HUES48 (cell line): ENCODE measurements around the gene CXCL11.

Experiments
- H3K27ac ChIP-seq: one replicate; pipeline ENCODE4 v1.7.0; 2013; ENCODE audit warnings: low read depth, low read length, inconsistent platforms
- H3K27me3 ChIP-seq: 2 replicates; pipeline ENCODE4 v1.6.1; 2013; ENCODE audit warnings: mild to moderate bottlenecking, low read length; ENCODE audit not compliant: control insufficient read depth, insufficient read depth
- H3K36me3 ChIP-seq: 2 replicates; pipeline ENCODE4 v1.6.1; 2013; ENCODE audit warnings: low read length; ENCODE audit not compliant: control insufficient read depth, insufficient read depth
- H3K4me1 ChIP-seq: 2 replicates; pipeline ENCODE4 v1.6.1; 2013; ENCODE audit warnings: mild to moderate bottlenecking, low read length; ENCODE audit not compliant: control insufficient read depth, insufficient read depth
- H3K4me3 ChIP-seq: 2 replicates; pipeline ENCODE4 v1.5.1; 2013; ENCODE audit warnings: mild to moderate bottlenecking, low read depth, low read length
- H3K9ac ChIP-seq: 2 replicates; pipeline ENCODE4 v1.6.1; 2013; ENCODE audit warnings: mild to moderate bottlenecking, low read depth, low read length, moderate library complexity
- H3K9me3 ChIP-seq: 2 replicates; pipeline ENCODE4 v1.6.1; 2013; ENCODE audit warnings: low read length; ENCODE audit not compliant: control insufficient read depth, insufficient read depth

Gene CXCL11

GRCh38 chr4:76035799-76036380, at the start of gene CXCL11:
Gene CXCL11 (minus strand): TSS chr4:76036070. CDS start chr4:76035987, 83 bp downstream.
- no peaks in the 10 kb centered on the region for H3K27me3 ChIP-seq
- H3K27ac ChIP-seq, result no peak within 1 kb of the TSS
- H3K9me3 ChIP-seq, result no peaks in the 10 kb centered on the region
- no peaks in the 10 kb centered on the region for H3K4me1 ChIP-seq
- no peaks in the 10 kb centered on the region for H3K36me3 ChIP-seq
- H3K4me3 ChIP-seq, result no peak within 1 kb of the TSS
- H3K9ac ChIP-seq, result no peak within 1 kb of the TSS

DNA sequence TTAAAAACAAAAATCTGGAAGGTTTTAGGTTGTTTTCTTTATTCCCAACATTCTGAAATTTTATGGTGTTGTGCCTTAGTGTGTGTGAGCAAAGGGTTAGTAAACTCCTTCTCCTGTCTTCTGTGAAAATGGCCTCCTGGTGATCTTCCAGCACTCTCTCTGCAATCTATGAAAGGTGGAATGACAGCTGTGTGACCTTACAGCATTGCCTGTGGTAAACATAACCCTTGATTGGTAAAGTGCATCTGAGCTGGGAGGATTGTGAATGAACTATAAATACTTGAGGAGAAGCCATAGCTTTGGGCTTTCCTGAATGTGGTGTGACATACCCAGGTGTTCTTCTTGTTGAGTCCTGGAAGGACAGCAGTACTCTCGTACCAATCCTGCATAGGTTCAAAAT, 48.7 kb upstream of the CXCL11 start:
- Histone ChIP-seq H3K4me3 (no peak overlapping the region), H3K9me3 (no peaks in the 10 kb centered on the region), H3K4me1 (0 out of 2 replicates have a peak, but pooled peaks cover 4% of the 10 kb centered on the region), H3K27me3 (no peaks in the 10 kb centered on the region), H3K36me3 (no peaks in the 10 kb centered on the region), H3K9ac (no peak overlapping the region), H3K27ac (no peak overlapping the region)

DNA sequence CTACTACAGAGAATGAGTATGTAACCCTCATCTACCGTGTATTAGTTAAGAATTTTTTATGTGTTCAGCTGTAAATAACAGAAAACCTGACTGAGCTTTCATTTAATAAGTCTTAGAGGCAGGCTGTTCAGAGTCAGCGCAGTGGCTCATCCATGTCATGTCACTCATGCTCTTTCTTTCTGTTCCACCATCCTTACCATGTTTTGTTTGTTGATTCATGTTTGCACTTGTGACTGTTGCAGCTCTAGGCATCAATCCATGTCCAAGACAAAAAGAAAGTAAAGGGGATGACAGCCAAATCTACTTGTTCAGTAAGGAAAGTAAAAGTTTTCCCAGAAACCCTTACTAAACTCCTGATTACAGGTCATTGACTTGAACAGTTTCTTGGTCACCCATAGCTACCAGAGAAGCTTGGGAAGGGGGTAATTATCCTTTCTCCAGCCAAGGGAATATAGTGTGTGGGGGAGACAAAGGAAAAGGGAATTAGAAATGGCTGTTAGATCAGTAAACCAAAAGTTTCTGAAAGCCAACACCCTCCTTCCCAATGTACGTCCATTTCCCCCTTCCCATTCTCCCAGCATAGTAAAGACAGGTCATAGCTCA, 47.6 kb upstream of the CXCL11 start:
- no peaks in the 10 kb centered on the region for H3K36me3 ChIP-seq
- H3K9me3 ChIP-seq, result no peaks in the 10 kb centered on the region
- H3K4me1 ChIP-seq, result 0 out of 2 replicates have a peak, but pooled peaks cover 4% of the 10 kb centered on the region
- no peak overlapping the region for H3K4me3 ChIP-seq
- no peak overlapping the region for H3K9ac ChIP-seq
- H3K27me3 ChIP-seq, result no peaks in the 10 kb centered on the region
- no peak overlapping the region for H3K27ac ChIP-seq

DNA sequence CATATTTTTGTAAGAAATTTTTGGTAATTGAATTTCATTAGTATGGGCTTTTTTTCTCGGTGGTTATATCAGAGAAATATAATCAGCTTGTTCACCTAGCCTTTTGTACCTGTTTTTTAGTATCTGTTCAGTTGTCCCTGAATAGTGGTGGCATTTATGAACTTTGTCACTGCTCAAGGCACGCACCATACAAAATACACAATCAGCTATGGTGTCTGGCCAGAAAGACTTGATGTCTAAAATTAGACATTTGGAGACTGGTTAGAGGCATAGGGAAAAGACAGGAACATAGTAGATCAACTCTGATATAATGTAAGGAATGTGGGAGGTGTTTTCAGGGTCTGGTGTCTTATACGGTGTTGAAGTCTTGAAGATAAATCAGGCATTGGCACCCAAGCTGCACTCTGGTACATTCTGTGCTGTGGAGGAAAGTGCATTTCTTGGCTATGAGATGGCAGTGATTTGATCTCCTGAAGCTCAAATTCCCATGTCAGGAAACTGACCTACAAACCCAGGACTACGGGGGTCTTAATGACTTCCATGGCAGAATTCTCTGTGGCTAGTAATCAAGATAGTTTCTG, 42.3 kb upstream of the CXCL11 start:
- no peak overlapping the region for H3K4me3 ChIP-seq
- H3K4me1 ChIP-seq, result peaks cover 22% of the 10 kb centered on the region
- H3K27ac ChIP-seq, result no peak overlapping the region
- H3K9ac ChIP-seq, result no peak overlapping the region
- H3K27me3 ChIP-seq, result no peaks in the 10 kb centered on the region
- no peaks in the 10 kb centered on the region for H3K36me3 ChIP-seq
- no peaks in the 10 kb centered on the region for H3K9me3 ChIP-seq

GRCh38 chr4:76074993-76075600, 39.2 kb upstream of the CXCL11 start:
- Histone ChIP-seq H3K9me3 (no peaks in the 10 kb centered on the region), H3K36me3 (no peaks in the 10 kb centered on the region), H3K27ac (no peak overlapping the region)

GRCh38 chr4:76074468-76074867, 38.6 kb upstream of the CXCL11 start, which contains the start of gene ART3:
Gene ART3 (plus strand): TSS chr4:76074709. CDS start chr4:76075890, 1,181 bp downstream.
- Histone ChIP-seq H3K36me3 (no peaks in the 10 kb centered on the region), H3K27ac (peak within 1 kb of the TSS; percentile 67), H3K27me3 (no peaks in the 10 kb centered on the region)

More at GRCh38 chr4:76074993-76075600, 39.2 kb upstream of the CXCL11 start:
- Histone ChIP-seq H3K4me3 (no peak overlapping the region), H3K27me3 (no peaks in the 10 kb centered on the region), H3K4me1 (peaks cover 35% of the 10 kb centered on the region), H3K9ac (no peak overlapping the region)

DNA sequence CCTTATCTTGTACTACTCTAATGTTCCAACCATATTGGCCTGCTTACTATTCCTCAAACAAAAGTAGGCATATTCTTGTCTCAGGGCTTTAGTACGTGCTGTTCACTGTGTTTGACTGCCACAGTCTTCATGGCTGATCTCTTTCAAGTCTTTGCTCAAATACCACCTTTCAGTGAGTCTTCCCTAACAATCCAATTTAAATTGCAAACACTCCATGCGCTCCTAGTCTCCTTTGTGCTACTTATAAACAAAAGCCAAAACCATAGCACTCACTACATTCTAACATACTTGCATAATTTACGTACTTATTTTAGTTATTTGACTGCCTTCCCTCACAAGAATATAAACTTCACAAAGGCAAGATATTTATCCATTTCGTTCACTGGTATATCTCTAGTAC, 36.9 kb upstream of the CXCL11 start:
- peaks cover 35% of the 10 kb centered on the region for H3K4me1 ChIP-seq
- H3K27ac ChIP-seq, result peak overlapping the region; percentile 67
- no peaks in the 10 kb centered on the region for H3K9me3 ChIP-seq
- H3K9ac ChIP-seq, result peak overlapping the region; percentile 64
- H3K27me3 ChIP-seq, result no peaks in the 10 kb centered on the region
- no peaks in the 10 kb centered on the region for H3K36me3 ChIP-seq
- H3K4me3 ChIP-seq, result peak overlapping the region; percentile 38; the same call in 1 of the 2 replicates

More at GRCh38 chr4:76074468-76074867, 38.6 kb upstream of the CXCL11 start, which contains the start of gene ART3:
- H3K9me3 ChIP-seq, result no peaks in the 10 kb centered on the region
- H3K4me1 ChIP-seq, result peaks cover 35% of the 10 kb centered on the region
- H3K4me3 ChIP-seq, result no peak within 1 kb of the TSS
- H3K9ac ChIP-seq, result no peak within 1 kb of the TSS

DNA sequence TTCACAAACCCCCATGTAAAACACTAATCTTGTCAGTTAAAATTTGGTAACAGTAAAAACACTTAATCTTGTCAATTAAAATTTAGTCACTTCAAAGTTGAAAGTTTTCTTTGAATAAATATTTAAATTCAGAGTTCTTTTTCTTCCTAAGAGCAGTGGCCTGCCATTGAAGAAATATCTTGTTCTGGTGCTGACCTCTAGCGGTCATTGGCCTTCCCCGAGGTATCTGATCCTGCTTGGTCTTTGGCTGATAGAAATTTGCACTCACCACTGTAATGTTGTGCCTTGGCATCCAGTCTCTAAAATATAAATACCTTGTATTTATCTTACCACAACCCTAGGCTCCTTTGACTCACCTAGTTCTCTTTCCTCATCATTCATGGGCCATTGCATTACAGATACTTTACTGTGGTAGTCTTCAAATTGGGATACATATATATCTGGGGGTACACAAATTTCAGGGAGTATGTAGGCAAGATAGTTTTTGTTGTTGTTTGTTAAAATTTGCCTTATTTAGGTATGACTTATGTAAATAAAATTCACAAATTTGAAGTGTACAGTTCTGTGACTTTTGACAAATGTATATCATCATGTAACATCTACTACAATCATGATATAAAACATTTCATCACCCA, 31.9 kb upstream of the CXCL11 start:
- H3K4me3 ChIP-seq, result no peak overlapping the region
- H3K27ac ChIP-seq, result no peak overlapping the region
- H3K9me3 ChIP-seq, result 0 out of 2 replicates have a peak, but pooled peaks cover 4% of the 10 kb centered on the region
- H3K27me3 ChIP-seq, result no peaks in the 10 kb centered on the region
- H3K36me3 ChIP-seq, result no peaks in the 10 kb centered on the region
- H3K4me1 ChIP-seq, result peaks cover 10% of the 10 kb centered on the region
- no peak overlapping the region for H3K9ac ChIP-seq

GRCh38 chr4:76066546-76066945, 30.7 kb upstream of the CXCL11 start:
- Histone ChIP-seq H3K4me1 (no peaks in the 10 kb centered on the region), H3K36me3 (no peaks in the 10 kb centered on the region), H3K27me3 (no peaks in the 10 kb centered on the region), H3K4me3 (no peak overlapping the region), H3K27ac (no peak overlapping the region), H3K9ac (no peak overlapping the region), H3K9me3 (0 out of 2 replicates have a peak, but pooled peaks cover 4% of the 10 kb centered on the region)

DNA sequence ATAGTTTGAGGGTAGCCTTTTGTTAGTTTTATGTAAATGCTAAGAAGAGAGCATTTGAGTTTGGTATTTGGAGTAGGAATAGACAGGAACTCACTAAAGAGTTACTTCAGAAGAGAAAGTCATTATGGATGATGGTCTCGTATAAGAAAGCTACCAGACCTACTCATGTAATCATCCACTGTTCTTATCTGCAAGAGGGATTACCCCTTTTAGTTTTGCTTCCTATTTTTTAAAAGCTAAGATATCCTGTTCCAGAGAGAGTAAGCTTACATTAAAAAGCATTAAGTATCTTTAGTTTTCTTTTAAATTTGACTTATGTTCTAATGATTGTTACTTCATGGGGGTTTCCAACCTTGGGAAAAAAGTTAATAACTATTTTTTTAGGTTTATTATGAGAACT, 26.1 kb upstream of the CXCL11 start:
- no peak overlapping the region for H3K9ac ChIP-seq
- 0 out of 2 replicates have a peak, but pooled peaks cover 4% of the 10 kb centered on the region for H3K9me3 ChIP-seq
- H3K36me3 ChIP-seq, result no peaks in the 10 kb centered on the region
- H3K4me1 ChIP-seq, result 0 out of 2 replicates have a peak, but pooled peaks cover 4% of the 10 kb centered on the region
- no peaks in the 10 kb centered on the region; the same call in 1 of the 2 replicates for H3K27me3 ChIP-seq
- no peak overlapping the region for H3K27ac ChIP-seq
- H3K4me3 ChIP-seq, result no peak overlapping the region
